GM19452 (cell line): Measurements from ENCODE around the gene LAMTOR1.
A peak's percentile ranks its signal among the peaks of the same experiment; 100 is the strongest.

Experiments used
- ATAC-seq: cut with Tn5 transposase; IDR thresholded peaks from one replicate; pipeline ENCODE4 v1.9.1; 2021; ENCODE audit not compliant: unreplicated experiment

Gene LAMTOR1

DNA sequence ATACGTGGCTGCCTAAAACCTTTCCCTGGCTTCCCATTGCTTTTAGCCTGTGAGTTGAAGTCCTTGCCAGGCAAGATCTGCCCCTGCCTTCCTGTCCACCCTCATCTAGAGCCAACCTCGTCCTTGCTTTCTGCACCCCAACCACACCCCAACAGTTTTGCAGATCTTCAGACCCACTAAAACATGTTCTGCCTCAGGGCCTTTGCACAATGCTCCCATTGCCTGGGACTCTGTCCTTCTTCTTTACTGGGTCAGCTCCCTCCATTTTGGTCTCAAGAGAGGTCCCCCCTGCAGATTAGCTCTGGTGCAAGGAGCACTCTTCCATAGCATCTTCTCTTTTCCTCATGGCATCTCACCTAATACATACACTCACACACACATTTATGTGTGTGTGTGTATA is 17.8 kb upstream of the LAMTOR1 start:
- ATAC-seq = no peak

DNA sequence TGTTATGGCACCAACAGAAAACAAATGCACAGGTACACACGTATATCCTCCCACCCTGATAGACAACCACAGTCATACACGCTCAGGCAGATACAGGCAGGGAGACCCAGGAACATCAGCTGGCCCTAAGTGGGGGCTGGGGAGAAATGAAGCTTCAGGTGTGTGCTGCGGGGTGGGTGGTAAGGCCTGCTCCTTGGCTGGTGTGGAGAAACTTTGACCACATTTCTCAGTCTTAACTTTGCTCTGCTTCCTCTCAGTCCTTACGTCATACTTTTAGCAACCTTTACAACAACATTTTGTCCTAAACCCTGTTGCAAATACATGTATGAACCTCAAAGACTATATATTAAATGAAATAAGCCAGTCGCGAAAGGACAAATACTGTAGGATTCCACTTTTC is 16.1 kb upstream of the LAMTOR1 start:
- no peak for ATAC-seq

DNA sequence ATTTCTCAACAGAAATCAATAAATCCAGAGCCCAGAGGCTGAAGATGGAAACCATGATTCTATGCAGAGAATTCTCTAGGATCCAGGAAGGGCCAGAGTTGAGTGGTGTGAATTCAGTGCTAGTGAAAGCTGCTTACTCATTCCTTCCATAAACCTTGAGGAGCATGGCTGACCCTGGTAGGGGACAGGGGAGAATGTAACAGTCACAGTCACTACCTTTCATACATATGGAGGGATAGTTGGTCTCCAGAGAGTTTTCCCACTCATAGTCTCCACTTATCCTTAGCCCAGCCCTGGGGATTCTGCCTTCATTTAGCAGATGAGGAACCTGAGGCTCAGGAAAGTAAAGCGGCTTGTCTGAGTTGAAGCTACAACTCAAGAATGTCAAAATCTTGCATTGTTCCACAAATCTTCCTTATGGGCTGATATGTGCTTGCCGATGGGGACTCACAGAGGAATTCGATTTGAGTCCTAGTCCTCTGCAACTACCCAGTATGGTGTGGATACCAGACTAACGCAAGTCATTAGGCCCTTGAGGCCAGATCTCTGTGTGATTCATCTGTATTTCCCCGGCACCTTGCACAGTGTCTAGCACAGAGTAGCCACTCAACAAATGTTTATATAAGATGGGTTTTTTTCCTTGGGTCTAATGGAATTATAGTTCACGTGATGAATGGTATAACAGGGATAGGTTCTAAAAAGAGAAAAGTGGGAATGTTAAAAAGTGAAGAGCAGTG is 13.1 kb upstream of the LAMTOR1 start:
- no peak for ATAC-seq

DNA sequence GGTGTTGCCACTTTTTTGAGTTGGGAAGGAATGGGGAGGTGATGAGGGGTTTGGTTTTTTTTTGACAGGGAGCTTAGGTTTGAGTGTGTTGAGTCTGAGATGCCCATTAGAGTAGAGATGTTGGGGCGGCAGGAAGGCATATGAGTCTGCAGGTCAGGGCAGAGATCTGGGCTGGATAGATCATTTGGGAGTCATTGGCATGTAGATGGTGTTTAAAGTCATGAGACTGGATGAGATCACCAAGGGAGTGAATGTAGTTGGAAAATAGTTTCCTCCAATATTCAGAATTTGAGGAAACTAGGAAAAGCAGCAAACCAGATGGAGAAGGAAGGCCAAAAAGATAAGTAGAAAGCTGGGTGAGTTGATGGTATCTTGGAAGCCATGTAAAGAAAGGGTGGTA is 11.5 kb upstream of the LAMTOR1 start:
- no peak for ATAC-seq

DNA sequence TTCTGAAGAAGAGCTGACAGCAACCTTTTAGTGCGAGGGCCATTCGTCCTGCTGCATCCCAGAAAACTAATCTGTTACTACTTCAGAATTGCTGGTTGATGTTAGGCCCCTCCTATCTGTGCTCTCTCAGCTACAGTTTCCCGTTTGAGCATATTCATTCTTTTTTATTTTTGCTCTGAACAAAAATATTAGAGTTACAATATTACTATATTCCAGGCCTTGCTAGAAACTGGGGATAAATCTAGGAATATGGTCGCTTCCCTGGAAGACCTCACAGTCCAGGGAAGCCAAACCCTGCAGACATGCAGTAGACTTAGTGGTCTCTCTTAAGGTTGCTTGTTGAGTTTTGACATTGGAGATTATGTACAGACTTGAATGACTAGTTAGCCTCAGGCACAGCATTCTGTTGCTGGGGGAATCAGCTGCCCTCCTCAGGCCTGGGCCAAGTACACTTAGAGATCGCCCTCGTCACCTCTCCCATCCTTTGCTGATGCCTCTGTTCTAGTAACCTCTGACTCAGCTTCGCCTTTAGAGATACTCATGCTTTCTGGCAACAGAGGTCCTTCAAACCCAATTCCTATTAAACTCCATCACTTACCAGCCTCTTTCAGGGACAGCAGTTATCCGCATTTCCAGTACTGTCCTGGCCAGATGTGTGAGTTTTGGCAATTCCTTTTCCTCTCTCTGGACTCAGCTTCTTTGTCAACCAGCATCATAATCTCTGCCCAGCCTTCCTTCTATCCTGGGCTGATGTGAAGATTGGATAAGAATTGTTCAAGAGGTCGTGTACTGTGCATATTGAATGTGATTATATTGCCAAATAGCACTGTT is 10.1 kb upstream of the LAMTOR1 start:
- no peak for ATAC-seq

DNA sequence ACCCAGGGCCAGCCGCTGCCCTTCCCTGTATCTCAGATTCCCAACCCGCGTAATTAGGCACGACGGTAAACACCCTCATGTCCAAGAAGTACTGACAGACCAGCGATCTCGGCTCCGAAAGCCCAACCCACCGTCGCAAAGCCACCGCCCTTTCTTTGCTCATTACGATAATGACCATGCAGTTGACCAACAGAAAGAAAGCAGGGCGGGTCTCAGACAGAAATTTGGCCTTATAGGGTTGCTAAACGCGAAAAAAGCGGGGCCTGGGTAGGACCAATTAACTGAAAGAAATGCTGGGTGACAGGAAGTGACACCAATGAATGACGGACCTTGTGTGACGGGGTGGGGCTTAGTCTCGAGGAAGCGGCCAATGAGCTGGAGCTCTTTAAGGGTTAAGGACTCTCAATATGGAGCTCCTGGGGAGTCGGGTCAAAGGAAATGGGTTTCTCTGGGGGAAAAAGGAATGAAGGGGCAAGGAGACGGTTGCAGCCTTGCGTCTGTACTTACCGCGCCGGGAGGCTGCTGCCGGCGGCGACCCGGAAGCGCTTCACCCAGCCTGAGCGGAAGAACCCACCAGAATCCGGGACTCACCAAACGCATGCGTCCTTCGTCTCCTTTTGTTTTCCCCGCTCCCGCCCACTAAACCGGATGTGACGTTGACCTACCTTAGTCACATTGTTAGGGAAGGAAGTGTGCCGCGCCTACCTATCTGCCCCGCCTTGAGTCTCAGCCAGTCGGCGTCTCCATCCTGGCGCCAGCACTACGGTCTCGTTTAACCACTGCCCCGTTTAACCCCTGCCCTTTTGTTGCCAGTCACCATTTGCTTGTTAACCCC is 9.3 kb upstream of the LAMTOR1 start, which contains the start of gene ANAPC15:
ANAPC15 (minus strand) TSS at position 553 of the 835 bp plus-strand sequence. CDS start 1,419 bp downstream, outside the sequence.
- ATAC-seq = peak; percentile 88

DNA sequence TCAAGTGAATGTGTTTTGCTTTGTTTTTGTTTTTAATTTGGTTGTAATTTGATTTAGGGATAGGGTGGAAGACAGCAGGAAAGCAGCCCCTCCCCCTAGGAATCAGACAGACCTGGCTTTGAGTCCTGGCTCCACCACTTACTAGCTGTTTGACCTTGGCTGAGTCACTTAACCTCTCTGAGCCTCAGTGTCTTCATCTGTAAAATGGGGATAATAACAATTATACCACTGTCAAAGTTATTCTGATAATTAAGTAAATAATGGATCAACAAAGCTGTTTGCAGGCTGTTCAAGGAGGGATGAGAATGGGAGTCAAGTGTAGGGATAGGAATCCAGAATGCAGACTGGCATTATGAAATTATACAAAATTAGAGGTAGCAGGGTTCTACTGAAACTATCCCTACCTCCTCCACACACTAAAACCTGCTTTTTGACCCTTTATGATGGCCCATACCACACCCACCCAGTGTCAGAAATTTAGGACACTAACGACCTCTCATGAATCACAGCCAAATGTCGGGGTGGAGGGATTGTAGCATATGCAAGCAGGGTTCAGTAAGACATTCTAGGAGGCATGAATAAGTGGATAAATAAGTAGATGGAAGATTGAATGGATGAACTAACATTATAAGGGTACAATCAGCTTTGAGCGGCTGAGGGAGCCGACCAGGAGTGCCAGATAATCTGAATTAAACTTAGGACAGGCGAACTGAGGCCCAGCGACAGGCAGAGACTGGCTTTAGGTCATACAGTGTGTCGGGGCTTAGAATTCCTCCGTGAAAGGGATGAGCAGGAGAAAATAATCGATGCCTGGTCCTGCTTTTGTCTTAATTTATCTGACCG is 8.4 kb upstream of the LAMTOR1 start:
- no peak for ATAC-seq

DNA sequence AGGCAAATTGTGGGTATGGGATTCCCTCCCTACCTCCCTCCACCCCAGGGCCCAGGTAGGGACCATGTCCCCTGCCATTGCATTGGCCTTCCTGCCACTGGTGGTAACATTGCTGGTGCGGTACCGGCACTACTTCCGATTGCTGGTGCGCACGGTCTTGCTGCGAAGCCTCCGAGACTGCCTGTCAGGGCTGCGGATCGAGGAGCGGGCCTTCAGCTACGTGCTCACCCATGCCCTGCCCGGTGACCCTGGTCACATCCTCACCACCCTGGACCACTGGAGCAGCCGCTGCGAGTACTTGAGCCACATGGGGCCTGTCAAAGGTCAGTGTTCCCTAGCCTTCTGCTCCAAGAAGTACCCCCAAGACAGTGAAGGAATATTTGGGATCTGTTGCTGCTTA is 2.8 kb upstream of the LAMTOR1 start, which contains the start of gene TOMT:
TOMT (plus strand) TSS at position 37 of the 400 bp plus-strand sequence; CDS start at position 65, 28 bp downstream.
- ATAC-seq = no peak

DNA sequence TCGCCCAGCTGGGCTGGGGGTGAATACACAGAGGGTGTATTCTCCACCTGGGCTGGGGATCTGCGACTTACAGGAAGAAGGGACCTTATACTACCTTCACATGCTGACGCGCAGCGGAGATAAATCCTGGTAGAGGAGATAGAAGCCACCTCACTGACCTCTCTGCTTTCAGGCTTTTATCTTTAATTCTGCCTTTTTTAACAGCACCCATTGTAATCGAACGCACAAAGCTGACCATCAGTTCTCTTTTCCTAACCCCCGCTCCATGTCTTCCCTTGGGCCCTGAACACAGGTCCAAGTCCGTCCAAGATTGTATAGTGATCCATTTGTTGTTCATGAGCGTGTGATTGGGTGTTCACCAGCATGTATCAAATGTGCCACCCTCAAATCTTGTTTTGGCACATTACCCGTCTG is 664 bp upstream of the LAMTOR1 start:
- no peak for ATAC-seq

DNA sequence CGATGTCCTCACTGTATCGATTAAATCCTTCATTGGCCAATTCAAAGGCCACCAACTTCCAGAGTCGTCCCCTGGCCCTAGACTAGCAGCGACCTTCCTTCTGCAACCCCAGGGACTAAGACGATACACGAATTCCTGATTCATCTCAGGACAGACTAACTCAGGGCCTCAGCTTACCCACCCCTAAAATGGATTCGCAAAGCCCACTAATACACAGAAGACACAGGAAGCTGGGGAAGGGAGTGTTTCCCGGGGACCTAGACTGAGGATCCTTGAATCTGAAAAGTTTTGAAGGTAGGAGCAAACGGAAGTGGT is 509 bp downstream of the LAMTOR1 start:
- ATAC-seq = peak; percentile 8

DNA sequence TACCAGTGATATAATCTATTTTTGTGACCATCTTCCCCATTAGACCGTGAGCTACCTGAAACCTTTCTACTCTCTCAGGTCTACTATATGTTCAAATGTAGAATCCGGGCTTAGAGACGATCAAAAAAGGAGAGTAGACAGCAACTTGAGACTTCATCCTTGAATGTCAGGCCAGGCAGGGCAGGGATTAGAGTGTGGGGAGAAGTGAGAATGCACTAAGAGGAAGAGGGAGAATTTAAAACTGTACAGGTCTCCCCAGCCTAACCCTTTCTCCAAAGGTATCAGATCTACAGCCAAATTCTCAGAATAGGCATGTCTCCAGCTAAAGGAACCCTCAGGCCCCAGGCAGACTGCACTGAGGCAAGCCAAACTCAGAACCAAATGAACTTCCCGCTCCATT is 935 bp downstream of the LAMTOR1 start:
- no peak for ATAC-seq

DNA sequence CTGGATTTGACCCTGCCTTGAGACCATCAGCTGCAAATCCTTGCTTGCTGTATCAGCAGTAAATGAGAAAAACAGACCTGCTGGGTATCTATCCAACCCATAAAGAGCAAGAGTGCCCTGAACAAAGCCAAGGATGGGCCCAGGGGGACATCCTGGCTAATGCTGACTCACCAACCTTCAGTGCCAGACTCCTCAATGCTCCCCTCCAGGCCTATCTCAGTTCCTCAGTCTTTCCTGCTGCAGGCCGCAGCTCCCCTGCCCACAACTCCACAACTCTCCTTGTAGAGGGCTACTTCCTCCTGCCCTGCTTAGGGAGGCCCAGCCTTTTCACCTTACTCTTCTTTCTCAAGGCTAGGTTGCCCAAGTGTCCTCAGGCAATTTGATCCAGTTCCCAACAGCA is 2.6 kb downstream of the LAMTOR1 start:
- ATAC-seq = no peak

DNA sequence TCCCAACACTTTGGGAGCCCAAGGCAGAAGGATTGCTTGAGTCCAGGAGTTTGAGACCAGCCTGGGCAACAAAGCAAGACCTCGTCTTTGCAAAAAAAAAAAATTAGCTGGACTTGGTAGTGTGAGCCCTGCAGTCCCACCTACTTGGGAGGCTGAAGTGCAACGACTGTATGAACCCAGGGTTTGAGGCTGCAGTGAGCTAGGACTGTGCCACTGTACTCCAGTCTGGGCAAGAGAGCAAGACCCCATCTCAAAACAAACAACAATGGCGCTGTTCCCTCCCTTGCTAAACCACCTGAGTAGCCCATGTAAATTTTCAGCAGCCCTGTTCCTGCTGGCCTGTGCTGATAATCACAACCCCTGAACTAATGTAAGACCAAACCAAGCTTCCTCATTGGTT is 3.1 kb downstream of the LAMTOR1 start:
- no peak for ATAC-seq

DNA sequence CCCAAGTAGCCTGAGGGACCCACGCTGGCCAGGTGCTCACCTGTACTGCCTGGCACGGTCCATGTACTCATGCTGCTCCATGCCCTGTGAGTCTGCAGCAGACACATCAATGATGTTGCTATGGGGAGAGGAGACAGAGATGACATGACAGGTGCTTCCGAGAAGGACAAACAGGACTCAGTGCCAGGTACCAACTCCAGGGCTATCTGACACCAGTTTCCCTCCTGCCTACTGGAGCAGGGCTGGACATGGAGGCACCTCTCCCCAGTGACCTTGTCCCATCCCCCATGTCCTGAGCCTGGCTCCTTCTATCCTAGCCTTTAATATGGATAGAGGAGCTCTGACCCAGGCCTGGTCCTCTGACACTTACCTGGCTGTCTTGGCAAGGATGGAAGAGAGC is 4.4 kb downstream of the LAMTOR1 start:
- ATAC-seq = no peak

DNA sequence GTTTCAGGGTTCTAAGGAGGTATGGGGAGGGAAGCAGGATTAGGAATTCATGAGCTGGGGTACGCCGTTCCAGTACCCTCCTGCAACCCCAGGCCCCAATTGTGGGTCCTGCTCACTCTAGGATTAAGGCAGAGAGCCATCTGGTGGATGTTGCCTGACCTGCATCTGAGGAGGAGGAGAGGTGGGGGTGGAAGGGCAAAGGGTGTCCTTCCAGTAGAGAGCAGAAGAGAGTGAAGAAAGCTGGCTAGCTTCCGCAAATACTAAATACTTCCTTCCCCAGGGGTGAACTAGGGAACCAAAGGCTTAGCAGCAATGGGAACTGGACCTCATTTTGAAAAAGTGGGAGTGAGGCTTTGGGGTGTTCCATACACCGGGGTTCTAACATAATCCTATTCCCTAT is 11.8 kb downstream of the LAMTOR1 start:
- no peak for ATAC-seq

DNA sequence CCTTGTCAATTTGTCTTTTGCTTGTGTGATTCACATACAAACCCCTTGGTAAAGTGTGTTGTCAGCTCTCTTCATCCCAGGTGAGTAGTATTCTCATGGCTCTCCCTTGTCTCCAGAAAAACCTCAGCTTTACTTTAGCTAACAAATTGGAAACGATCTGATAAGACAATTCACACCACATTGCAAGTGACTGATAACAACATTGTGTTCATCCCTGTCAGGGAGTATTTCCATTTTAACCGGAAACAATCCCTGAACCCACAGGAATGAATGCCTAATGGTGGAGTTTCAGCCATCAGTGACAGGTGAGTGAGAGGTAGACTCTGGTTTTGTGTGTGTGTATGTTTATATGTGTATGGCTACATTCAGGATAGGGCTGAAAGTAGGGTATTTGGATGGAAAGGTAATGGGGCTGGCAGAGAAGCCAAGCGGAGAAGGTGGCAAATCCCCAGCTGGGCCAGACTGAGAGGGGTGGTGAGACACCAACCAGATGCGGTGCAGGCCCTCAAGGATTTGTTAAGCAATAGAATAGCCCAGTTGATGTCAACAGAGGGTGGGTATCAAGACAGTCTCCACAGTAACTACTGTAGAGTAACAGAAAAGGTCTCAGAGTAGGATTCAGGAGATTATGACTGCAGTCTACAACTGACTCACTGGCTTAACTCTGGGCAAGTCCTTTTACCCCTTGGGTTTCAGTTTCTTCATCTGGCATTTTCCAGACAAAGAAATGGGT is 14.9 kb downstream of the LAMTOR1 start:
- ATAC-seq = no peak

DNA sequence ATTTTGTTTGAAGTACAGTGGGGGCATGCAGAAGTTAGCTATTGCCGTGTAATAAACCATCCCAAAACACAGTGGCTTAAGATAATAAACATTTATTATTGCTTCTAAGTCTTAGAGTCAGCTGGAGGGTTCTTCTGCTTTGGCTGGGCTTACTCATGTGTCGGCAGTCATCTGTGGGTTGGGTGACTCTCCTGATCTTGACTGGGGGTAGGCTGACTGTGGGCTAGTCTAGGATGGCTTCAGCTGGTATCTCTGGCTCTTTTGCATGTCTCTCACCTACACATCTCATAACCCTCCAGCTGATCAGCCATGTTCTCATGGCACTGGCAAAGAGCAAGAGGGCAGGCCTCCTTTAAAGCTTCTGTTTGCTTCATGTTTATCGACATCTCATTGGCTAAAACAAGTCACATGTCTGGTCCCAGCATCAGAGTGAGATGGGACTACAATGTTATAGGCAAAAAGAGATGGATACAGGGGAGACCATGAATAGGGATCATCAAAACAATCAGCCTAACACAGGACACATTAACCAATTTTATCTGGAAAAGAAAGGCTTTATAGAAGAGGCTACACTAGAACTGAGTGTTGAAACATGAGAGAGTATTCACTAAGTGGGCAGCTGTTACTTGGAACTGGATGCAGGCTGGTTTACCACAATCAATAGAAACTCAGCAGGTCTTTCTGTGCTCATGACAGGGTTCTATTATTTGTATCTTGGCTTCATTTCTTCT is 17.3 kb downstream of the LAMTOR1 start:
- no peak for ATAC-seq

DNA sequence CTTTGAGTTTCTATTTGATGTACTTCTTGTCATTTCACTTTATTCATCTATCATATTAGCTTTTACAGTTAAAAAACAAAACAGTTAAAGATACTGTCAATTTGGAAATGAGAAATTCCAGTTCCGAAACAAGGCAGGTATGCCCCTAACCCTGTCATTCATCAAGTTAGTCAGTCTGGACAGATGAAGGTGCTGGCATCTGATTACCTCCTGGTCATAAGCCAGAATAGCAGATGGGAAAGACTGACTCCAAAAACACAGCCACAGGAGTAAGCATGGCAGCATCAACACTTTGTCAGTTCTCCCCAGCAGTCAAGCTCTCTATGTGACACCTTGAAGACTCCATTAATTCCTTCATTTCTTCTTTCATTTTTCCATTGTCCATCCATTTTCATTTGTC is 18.1 kb downstream of the LAMTOR1 start:
- no peak for ATAC-seq

DNA sequence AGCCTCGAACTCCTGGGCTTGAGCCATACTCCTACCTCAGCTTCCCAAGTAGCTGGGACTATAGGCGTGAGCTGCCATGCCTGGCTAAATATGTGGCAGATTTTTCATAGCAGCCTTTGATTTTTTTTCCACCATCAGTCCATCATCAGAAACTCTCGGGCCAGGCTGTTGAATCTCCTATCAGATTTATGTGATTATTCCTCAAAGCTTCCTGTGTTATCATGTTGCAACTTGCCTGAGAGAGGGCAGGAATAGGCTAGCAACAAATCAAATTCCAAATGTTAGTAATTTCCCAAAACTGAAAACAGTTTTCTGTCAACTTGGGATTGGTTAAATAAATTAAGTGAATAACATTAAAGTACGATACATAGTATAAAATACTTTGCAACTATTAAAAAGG is 19.0 kb downstream of the LAMTOR1 start:
- no peak for ATAC-seq
